HG03575 (cell line): ENCODE measurements around the gene ESYT1.

Experiments
- ATAC-seq: cut with Tn5 transposase; IDR thresholded peaks from one replicate; pipeline ENCODE4 v1.9.1; 2021; ENCODE audit not compliant: unreplicated experiment, insufficient number of reproducible peaks, low FRiP score; ENCODE audit errors: extremely low read depth

ESYT1 gene

GRCh38 chr12:56162468-56163290 is 34.6 kb downstream of the ESYT1 start:
- ATAC-seq: no peak

DNA sequence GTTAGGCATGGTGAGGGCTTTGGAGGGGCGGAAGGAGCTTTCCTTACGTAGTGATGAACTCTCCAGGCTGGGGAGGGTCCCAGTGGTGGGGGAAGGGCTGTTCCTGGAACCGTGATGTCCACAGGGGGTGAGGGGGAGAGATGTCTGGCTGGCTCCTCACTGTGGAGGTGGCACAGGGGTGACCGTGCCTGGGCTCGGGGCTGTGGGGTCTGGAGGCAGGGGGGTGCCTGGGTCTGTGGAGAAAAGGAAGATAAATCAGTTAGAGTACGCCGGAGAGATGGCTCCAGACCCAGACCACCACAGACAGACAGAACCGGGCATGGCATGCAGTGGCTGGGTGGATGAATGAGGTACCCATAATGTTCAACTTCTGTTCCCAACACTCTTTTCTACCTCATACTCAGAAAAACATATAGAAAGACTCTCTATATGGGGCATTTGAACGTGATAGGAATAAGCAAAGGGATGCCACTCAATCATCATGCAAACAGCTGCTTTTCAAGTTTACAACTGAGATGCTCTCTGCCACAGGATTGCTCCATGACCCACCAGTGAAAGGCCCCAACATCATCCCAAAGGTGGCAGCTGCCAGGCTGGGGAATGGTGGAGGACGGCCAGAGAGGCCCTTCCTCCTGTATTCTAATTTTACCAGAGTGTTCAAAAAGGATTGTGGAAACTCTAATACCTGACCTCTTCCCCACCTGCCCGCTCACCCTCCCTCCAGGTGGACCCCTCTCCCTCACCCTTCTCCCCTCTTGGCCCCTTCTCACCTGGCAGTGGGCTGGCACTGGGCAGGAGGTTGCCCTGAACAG is 35.7 kb downstream of the ESYT1 start:
- no peak for ATAC-seq

- ATAC-seq: no peak
Observed at GRCh38 chr12:56164345-56164729, 36.3 kb downstream of the ESYT1 start.

GRCh38 chr12:56165369-56165768 is 37.3 kb downstream of the ESYT1 start:
- ATAC-seq: no peak

- no peak for ATAC-seq
Observed at GRCh38 chr12:56169229-56169759, 41.2 kb downstream of the ESYT1 start.

DNA sequence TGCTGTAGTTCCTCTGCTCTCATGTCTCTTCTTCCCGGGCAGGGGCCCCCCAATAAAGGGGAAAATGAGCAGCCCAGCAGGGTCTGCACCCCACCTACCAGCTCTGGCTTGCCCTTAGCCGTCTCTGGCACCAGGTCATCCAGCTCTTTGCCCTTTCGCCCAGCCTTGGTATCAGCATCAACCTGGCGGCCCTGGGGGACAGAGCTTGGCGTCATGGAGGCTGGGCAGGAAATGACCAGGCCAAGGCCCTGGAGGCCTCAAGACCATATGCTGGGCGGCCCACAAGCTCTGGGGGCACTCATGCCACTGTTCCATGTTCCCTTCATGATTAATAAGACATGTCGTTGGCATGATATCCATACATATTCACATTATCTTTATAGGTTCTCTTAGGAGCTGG is 44.8 kb downstream of the ESYT1 start:
- no peak for ATAC-seq

DNA sequence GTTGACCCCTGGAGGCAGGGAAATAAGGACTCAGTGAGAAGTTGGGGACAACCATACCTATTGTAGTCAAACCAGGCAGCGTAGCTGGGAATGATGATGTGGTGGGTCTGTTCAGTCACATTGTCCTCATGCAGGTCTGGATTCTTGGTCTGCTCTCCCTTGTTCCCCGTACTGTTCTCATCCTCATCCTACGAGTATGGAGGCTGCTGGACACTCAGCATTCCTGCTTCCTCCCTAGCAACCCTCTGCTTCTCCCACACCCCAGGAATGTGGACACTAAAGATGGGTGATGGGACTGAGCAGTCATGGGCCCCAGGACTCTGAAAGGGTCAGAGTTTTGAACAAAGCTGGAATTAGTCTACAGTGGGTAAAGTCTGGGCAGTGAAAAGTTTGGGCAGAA is 50.3 kb downstream of the ESYT1 start:
- no peak for ATAC-seq

DNA sequence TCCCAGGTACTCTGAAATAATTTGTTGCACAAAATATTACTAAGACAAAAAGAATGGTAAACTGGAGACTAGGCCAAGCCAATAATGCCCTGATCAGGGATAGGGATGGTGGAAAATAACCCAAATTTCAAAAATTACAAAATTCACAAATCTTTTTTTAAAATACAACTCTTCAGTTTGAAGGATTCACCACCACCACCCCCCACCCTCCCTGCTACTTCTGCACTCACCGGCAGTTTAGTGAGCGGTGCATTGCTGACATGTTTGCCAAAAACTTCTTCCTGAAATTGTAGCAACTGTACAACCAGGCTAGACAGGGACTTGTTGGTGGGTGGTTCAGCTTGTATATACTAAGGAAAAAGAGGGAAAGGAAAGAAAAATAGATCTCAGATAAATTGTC is 58.9 kb downstream of the ESYT1 start:
- ATAC-seq: no peak

DNA sequence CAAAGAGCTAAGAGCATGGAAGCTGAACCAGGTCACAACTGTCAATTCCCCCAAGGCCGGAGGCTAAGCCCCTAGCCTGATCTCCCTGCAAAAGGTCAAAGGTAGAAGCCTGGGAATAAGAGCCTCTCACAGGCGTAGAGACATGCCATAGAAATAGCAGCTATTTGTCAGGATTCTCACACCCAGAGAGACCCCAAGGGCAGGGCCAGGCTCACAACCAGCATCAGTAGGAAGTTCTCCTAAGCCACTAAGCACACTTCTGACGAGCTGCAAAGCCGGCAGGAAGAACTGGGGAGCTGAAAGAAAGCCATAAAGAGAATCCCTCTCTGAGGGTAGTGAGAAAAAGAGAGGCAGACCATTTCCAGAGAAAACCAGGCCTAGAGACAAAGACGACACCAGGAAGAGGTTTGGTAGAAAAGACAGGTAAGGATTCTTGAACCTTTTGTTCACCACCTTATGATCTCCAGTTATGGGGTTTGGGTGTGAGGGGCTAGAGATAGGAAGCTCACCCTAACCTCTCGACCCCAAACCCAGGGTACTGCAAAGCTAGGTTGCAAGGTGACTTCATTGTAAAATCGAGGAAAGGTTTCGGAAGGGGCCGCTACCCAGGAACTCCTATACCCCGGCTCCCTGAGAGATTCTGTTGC is 60.2 kb downstream of the ESYT1 start:
- no peak for ATAC-seq

DNA sequence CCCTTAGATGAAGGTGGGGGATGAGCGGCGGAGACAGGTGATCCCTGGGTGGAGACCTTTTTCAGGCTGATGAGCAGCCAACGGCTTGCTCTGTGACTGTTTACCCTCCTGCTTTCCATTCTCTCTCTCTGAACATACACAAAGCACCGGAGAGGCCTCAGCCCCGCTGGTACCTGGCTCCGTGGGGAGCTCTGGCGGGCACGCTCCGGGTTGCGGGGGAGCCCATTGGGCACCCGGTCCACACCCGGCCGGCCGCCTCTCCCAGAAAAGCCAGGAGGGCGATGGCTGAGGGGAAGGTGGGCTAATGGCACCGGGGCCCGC is 60.7 kb downstream of the ESYT1 start:
- ATAC-seq: no peak

- no peak for ATAC-seq
Observed at GRCh38 chr12:56189099-56189917, 61.2 kb downstream of the ESYT1 start, which contains the start of gene SMARCC2. Gene SMARCC2 (minus strand): TSS chr12:56189483. CDS start chr12:56189461, 22 bp downstream.

GRCh38 chr12:56189918-56190694 is 62.0 kb downstream of the ESYT1 start:
- no peak for ATAC-seq

DNA sequence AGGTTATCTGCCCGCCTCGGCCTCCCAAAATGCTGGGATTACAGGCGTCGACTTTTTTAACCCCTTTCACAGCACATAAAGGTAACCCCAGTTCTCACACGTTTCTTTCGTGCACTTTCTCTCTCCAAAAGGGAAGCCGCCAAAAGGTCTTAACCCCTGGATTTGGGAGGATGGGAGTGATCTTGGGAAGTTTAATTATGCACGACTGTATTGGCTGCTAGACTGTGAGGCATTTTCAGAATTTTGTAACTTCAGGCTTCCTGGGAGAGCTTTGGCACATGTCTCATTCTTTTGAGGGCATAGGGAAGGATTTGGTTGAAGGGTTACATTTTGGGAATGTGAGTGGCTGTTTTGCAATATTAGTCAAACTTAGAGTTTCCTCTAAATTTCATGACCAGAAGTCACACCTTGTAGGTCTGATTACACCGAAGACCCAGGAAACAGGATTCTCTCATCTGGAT is 62.7 kb downstream of the ESYT1 start:
- ATAC-seq: no peak

DNA sequence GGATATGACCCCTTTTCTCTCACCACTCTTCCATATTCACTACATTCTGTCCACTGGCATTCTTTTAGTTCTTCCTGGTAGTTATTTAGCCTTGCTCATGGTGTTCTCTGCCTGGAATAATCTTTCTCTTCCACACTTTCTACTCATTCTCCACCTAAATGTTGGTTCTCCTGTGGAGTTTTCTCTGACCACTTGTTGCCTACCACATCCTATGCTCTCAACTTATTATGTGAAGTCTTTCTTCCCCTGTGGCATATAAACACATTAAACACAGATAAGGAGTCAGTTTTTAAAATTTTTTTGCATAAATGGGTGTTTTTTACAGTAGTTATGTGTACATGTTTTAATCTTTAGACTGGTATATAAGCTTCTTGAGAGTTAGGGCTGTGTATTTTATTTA is 64.5 kb downstream of the ESYT1 start:
- ATAC-seq: no peak

DNA sequence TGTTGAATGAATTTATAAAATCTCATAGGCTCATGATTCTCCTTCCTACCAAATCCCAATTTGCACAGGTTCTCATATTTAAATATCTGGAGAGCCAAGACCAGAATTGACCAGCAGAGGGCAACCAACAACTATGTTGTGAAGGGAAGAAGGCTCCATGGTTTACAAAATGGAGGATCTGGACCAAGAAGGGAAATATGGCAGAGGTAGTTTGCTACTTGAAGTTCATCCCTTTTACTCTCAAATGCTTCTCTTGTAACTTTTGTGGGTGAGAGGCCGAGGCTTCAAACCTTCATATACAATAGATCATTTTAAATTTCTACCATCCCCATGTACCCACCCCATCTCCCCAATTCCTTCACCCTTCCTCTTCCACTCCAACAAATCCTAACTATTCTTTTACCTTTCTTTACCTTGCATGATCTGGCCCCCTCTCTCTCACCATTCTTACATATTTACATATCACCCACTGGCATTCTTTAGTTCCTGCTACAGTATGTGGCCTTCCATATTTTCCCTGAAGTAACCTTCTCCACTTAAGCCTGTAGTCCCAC is 65.0 kb downstream of the ESYT1 start:
- no peak for ATAC-seq
